WTC11 (cell line): ENCODE measurements around the gene MPV17L.

Experiments
- ATF6 ChIP-seq: sonication (generic); formaldehyde crosslinking; IDR thresholded peaks from 2 replicates; pipeline ENCODE4 v1.8.1; 2023; ENCODE audit warnings: mild to moderate bottlenecking, missing genetic modification reagents
- CBFB ChIP-seq: sonication (generic); formaldehyde crosslinking; IDR thresholded peaks from 2 replicates; pipeline ENCODE4 v1.8.1; 2022; ENCODE audit warnings: mild to moderate bottlenecking, low read depth, missing genetic modification reagents
- CTCF ChIP-seq: fragments of 200-600 bp; IDR thresholded peaks from 2 replicates; pipeline ENCODE4 v1.8.0; 2022; ENCODE audit warnings: antibody characterized with exemption
- NFYB ChIP-seq: sonication (generic); formaldehyde crosslinking; conservative IDR thresholded peaks from 2 replicates; pipeline ENCODE4 v1.8.0; 2022; ENCODE audit warnings: low read depth, missing genetic modification reagents
- NR3C1 ChIP-seq: sonication (generic); formaldehyde crosslinking; conservative IDR thresholded peaks from 2 replicates; pipeline ENCODE4 v1.8.1; 2023; ENCODE audit warnings: low read depth, mild to moderate bottlenecking, missing genetic modification reagents
- TEAD1 ChIP-seq: sonication (generic); formaldehyde crosslinking; IDR thresholded peaks from 2 replicates; pipeline ENCODE4 v1.8.0; 2022; ENCODE audit warnings: mild to moderate bottlenecking, missing genetic modification reagents

- TF ChIP-seq NFYB (CRISPR knock-in tag) = no peak
- TF ChIP-seq CTCF = no peak
- no peak for TF ChIP-seq CBFB (CRISPR knock-in tag)
- TF ChIP-seq TEAD1 = no peak
- no peak for TF ChIP-seq NR3C1 (CRISPR knock-in tag)
- TF ChIP-seq ATF6 (CRISPR knock-in tag) = no peak
Observed at GRCh38 chr16:15450624-15451023, 55.1 kb downstream of the MPV17L start.
